Embryonic facial prominence (tissue), 1 donor: ENCODE measurements around the gene ZFP90.
"Not testable (repeated sequence)": the region's sequence is repeated elsewhere in the genome, so short reads cannot be mapped to it uniquely, and the experiment has no call there.

ENCODE experiments used
- DNase-seq: peaks from one replicate; pipeline ENCODE4 v3.0.0-alpha.2; 2016; ENCODE audit errors: extremely low spot score

ZFP90 gene

GRCh38 chr16:68538880-68539701 is at the start of gene ZFP90:
ZFP90 (plus strand) TSS chr16:68539291; CDS start chr16:68539793, 502 bp downstream.
- DNase-seq = peak; percentile 74

- DNase-seq = no peak
Observed at GRCh38 chr16:68490358-68490757, 48.7 kb upstream of the ZFP90 start.

- DNase-seq = no peak
Observed at GRCh38 chr16:68490829-68491575, 48.1 kb upstream of the ZFP90 start.

GRCh38 chr16:68491576-68491950 is 47.5 kb upstream of the ZFP90 start:
- DNase-seq = no peak

- DNase-seq = no peak
Observed at GRCh38 chr16:68492151-68492542, 46.9 kb upstream of the ZFP90 start.

GRCh38 chr16:68492543-68493411 is 46.3 kb upstream of the ZFP90 start:
- DNase-seq = no peak

GRCh38 chr16:68493412-68494070 is 45.5 kb upstream of the ZFP90 start:
- DNase-seq = no peak

GRCh38 chr16:68494261-68494660 is 44.8 kb upstream of the ZFP90 start:
- not testable (repeated sequence) for DNase-seq

GRCh38 chr16:68496689-68497088 is 42.4 kb upstream of the ZFP90 start:
- DNase-seq = no peak

GRCh38 chr16:68499006-68499405 is 40.1 kb upstream of the ZFP90 start:
- DNase-seq = no peak

- DNase-seq = no peak
Observed at GRCh38 chr16:68503334-68503733, 35.8 kb upstream of the ZFP90 start.

- DNase-seq = no peak
Observed at GRCh38 chr16:68504066-68504465, 35.0 kb upstream of the ZFP90 start.

GRCh38 chr16:68506331-68507053 is 32.6 kb upstream of the ZFP90 start:
- no peak for DNase-seq

- no peak for DNase-seq
Observed at GRCh38 chr16:68508013-68508412, 31.1 kb upstream of the ZFP90 start.

GRCh38 chr16:68508641-68509240 is 30.4 kb upstream of the ZFP90 start:
- no peak for DNase-seq

GRCh38 chr16:68509381-68509780 is 29.7 kb upstream of the ZFP90 start:
- no peak for DNase-seq

- no peak for DNase-seq
Observed at GRCh38 chr16:68510775-68511174, 28.3 kb upstream of the ZFP90 start.

- no peak for DNase-seq
Observed at GRCh38 chr16:68512183-68512582, 26.9 kb upstream of the ZFP90 start.

GRCh38 chr16:68512742-68513141 is 26.3 kb upstream of the ZFP90 start:
- no peak for DNase-seq

GRCh38 chr16:68514511-68514910 is 24.6 kb upstream of the ZFP90 start:
- DNase-seq = no peak
